CD4-positive, alpha-beta T cell treated with Interleukin-17A for 4 hours (primary cell): ENCODE measurements around the gene PPP1R3G.

Source experiments
- DNase-seq: peaks from one replicate; pipeline ENCODE4 v3.0.0-alpha.2; 2020; ENCODE audit warnings: mixed read lengths

Gene PPP1R3G

DNA sequence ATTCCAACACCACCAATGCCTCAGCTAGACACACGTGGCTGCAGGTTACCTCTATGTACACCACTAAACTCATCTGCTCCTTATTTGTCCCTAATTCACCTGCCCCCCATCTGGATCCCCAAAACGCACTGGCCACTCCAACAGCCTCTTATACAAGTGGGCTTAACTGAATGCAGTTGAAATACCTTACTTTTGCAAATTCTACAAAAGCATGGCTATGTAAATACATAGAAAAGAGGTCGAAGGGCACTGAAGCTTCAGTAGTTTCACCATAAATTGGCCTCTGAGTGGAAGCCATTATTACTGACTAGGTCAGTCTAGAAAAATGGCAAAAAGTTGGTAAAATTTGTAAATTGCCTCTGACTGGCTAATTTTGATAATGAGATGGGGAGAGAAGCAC lies 11.1 kb upstream of the PPP1R3G start:
- no peak for DNase-seq

DNA sequence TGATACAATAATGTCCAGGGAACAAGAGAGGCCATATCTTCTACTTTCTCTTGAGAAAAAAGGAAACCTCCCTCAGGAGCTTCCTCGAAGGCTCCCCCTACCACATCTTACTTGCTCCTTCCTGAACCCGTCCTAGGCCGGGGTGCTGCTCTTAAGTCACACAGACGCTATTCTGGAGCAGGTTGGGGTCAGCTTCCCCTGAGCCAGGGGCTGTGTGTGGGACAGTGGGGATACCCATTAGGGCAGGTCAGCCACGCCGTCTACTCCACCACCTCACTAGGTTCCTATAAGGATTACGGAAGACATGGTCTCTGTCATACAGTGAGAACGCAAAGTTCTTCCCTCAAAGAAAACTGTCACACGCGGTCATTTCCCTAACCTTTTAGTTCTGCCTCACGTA lies 8.2 kb upstream of the PPP1R3G start:
- DNase-seq: no peak

DNA sequence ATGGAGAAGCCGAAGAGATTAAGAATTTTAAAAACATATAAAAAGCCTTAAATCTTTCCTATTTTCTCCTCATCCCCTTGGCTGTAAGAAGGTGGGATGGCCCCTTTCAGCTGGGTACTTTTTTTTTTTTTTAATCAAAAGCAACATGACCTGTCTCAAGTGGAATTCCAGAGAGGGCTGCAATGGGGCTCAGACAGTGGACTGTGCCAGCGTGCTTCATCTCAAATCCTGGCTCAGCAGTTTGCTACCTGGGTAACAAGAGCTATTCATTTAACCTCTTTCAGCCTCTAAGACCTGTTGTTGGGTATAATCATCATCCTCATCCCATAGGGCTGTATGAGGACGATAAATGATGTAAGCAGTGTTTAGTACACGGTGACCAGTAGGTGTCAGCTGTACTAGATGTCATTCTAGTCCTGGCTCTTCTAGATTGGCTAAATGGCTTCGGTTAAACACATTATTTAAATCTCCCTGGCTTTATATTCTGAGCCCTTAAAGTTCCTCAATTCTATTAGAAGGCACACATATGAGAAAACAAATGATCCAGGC lies 6.9 kb upstream of the PPP1R3G start:
- no peak for DNase-seq

- DNase-seq: no peak
Observed at GRCh38 chr6:5079692-5080091, 5.4 kb upstream of the PPP1R3G start.

DNA sequence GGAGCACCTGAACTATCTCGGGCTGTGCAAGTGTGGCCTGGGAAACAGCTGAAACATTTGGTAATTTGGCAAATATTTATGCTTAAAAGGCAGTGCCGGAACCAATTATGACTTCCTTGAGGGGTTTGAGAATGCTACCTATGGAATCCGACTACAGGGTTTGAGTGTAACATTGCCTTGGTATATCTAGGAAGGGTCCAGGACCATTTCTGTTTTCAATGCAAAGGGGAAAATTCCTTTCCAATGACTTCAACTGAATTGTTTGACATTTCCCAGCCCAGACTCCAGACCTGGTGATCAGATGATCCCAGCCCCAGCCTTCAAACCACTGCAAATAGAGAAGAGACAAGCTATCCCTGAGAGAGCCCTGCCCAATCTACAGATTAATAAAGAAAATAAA lies 4.6 kb upstream of the PPP1R3G start:
- DNase-seq: no peak

DNA sequence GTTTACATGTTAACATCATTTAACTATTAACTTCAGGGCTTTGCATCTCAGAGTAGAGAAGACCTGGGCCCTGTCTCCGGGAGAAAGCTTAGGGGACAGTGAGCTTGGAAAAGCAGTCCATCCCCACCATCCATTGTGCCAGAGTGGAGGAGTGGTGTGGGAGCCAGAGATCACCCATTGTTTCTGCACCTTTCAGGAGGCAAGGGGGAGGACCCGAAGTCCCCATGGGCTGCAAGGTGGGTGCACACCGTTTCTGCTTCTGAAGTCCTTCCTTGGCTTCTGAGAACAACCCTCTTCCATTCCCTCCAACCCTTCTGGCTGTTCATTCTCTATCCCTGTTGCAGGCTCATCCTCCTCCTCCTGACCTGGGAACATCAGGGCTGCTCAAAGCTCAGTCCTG lies 4.0 kb upstream of the PPP1R3G start:
- no peak for DNase-seq

DNA sequence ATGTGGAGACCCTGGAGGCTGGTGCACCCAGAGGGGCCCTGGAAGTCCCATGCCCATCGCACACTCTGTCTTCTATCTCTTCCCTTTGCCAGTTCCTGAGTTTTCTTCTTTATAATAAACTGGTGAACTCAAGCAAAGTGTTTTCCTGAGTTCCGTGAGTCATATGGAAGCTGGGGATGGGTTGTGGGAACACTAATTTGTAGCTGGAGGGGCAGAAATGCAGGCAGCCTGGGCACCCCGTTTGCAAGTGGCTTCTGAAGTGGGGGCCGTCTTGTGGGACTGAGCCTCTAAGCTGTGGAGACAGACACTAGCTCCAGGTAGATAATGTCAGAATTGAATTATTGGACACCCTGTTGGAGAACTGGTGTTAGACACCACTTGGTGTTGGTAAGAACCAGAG lies 3.2 kb upstream of the PPP1R3G start:
- no peak for DNase-seq

DNA sequence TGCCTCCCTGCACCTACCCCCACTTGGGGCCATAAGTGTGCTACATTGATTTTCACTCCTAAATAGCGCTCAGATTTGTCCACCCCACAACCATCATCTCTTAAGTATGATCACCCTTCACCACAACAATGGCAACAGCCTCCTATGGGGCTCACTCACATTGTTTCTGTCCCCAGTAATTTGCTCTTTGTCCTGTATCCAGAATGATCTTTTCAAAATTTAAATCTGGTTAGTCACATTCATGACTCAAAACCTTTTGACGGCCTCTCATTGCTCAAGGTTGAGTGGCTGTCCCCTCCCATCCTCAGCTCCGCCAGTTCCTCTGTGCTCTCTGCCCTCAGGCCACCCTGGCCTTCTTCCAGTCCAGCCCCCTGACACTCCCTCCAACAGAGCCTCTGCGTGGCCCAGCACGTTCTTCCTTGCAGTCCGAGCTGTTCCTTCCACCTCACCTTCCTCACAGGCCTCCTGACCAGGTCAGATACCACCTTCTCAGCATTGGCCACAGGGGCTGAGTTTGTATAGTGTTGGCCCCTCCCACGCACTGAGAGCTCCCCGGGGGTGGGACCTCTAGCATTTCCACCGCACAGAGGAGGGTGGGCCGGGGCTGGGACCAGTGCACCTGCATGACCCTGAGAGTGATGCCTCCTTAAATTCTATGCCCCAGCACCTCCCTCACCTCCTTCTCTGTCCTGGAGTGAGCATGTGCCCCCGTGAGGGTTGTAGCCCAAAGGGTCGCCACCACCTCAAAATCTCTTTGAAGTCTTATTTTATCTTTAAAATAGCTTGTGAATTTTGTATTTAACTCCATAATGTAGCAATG lies 2.4 kb upstream of the PPP1R3G start:
- no peak for DNase-seq

- DNase-seq: no peak
Observed at GRCh38 chr6:5083307-5083583, 1.9 kb upstream of the PPP1R3G start.

GRCh38 chr6:5083813-5084359 lies 1.3 kb upstream of the PPP1R3G start:
- no peak for DNase-seq

DNA sequence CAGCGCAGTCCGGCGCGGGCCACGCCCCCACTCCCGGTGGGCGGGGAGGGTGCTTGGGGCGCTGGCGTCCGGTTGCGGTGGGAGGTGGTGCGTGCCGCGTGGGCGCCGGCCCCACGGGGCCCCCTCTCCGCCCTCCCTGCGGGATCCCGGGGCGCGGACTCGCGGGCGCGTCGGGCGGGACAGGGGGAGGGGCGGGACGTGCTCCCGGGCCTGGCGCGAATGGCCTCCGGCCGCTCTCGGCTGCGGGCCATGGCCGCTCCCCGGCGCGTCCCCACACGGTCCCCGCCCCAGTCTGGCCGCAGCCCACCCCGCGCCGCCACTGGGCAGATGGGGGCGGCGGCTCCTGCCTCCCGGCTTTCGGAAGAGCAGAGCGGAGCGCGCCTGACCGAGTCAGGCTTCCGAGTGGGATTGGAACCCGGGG lies 771 bp upstream of the PPP1R3G start:
- DNase-seq: no peak

DNA sequence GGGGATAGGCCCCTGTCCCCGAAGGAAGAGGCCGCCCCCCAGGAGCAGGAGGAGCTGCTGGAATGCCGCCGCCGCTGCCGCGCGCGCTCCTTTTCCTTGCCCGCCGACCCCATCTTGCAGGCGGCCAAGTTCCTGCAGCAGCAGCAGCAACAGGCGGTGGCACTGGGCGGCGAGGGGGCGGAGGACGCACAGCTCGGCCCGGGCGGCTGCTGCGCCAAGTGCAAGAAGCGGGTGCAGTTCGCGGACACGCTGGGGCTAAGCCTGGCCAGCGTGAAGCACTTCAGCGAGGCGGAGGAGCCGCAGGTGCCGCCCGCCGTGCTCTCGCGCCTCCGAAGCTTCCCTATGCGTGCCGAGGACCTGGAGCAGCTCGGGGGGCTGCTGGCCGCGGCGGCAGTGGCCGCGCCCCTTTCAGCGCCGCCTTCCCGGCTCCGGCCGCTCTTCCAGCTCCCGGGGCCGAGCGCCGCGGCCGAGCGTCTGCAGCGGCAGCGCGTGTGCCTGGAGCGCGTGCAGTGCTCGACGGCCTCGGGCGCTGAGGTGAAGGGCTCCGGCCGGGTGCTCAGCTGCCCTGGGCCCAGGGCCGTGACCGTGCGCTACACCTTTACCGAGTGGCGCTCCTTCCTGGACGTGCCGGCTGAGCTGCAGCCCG lies 630 bp downstream of the PPP1R3G start:
- no peak for DNase-seq

DNA sequence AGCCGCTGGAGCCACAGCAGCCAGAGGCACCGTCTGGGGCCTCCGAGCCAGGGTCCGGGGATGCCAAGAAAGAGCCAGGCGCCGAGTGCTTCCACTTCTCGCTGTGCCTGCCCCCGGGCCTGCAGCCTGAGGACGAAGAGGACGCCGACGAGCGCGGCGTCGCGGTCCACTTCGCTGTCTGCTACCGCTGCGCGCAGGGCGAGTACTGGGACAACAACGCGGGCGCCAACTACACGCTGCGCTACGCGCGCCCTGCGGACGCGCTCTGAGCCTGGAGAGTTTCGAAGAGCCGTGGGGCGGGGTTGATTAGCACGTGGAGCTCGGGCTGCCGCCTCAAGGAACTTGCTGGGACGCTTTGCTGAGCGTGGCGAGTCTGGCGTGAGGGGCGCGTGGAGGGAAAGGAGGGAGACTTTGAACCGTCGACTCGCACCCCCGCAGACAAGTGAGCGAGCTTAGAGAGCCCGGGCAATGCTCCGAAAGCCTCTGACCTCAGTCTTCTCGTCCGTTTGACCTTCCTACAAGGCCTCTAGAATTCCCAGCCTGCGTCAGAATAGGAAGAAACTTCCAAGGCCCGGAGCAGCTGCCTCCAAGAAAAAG lies 1.3 kb downstream of the PPP1R3G start:
- DNase-seq: no peak

- no peak for DNase-seq
Observed at GRCh38 chr6:5087389-5087788, 2.2 kb downstream of the PPP1R3G start.

- DNase-seq: no peak
Observed at GRCh38 chr6:5088780-5089179, 3.6 kb downstream of the PPP1R3G start.

DNA sequence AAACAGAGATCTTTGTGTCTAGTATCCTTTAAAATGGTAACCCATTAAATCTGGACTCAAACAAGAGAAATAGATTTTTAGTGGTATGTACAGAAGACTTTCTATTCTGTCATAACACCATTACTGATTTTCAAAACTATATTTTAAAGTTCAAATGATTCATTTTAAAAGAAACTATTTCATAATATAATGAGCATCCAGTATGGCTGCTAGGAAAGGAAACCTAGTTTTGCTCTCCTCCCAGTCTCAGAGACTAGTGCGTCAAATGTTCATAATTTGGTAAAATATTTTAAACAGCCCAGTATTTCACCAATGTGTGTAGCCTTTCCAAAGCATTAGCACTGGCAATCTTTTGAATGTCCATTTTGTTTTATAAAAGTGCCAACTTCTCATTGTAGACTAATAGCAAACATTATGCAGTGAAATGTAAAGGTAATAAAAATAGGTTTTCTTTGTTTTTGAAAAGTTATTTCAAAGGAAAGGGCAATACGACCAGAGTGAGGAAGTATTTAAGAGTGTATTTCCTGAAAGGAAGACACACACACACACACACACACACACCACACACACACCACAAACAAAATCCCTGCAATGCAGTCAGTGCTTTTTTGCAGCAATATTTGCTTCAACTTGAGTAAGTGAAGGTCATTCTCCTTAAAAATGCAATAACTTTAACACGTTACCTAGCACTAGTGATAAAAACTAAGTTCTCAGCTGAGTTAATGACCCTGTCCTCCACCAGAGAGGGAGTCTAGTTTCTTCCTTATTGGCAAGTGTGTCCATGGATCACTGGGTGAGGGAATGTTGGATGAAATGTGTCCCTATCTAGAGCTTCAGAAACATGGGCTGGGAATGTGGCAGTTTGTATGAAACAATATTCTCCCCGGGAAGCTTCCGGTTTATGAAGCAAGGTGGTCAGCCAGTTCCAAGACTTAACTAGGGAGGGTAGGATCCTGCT lies 4.6 kb downstream of the PPP1R3G start:
- no peak for DNase-seq

- no peak for DNase-seq
Observed at GRCh38 chr6:5090603-5091002, 5.5 kb downstream of the PPP1R3G start.

- no peak for DNase-seq
Observed at GRCh38 chr6:5091210-5092069, 6.3 kb downstream of the PPP1R3G start.

DNA sequence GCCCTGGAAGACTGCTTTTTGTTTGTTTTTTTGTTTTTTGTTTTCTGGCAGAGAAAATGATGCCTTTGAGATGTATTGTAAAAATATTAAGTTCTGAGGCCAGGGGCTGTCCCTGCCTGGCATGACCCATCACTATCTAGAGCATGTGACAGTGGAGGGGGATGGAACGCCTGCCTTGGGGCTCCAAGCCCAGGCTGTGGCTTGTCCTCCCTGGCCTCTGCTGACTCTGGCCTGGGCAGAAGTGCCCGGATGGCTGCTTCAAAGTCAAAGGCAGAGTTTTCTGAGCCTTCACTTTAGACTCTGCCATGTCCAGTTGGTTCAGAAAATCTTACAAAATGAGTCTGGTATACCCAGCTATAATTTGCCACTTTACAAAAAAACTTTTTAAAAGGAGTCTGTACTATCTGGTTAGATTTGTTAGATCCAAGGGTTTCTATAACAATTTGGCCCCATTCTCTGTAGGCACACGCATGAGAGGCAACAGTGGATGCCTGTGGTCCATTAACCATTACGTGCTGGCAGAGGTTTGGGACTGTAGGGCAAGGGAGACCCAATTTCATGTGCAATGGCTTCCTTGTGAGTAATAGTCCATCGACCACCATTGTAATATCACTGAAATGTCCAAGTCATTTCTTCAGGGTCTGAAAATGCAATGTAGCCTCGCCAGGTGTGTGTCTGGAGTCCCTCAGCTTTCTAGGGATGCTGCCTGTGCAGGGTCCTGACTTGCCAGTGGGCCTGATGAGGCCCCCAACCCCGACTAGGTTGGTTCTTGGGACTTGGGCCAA lies 8.3 kb downstream of the PPP1R3G start:
- DNase-seq: no peak

- no peak for DNase-seq
Observed at GRCh38 chr6:5094327-5094726, 9.2 kb downstream of the PPP1R3G start.

GRCh38 chr6:5095236-5095635 lies 10.1 kb downstream of the PPP1R3G start:
- no peak for DNase-seq
